Panc1 (cell line): ENCODE results near the gene MLST8.

Experiments used
- POLR2AphosphoS5 ChIP-seq: IDR thresholded peaks from 2 replicates; pipeline ENCODE4 v1.6.1; 2012; ENCODE audit warnings: mild to moderate bottlenecking, low read depth, low read length, moderate library complexity
- TF ChIP-seq, protein P1 (sequence below): fragments of 450-650 bp; IDR thresholded peaks from 2 replicates; pipeline ENCODE4 v1.5.1; 2017; ENCODE audit warnings: mild to moderate bottlenecking

- no peak for TF ChIP-seq POLR2AphosphoS5
- TF ChIP-seq, protein P1, sequence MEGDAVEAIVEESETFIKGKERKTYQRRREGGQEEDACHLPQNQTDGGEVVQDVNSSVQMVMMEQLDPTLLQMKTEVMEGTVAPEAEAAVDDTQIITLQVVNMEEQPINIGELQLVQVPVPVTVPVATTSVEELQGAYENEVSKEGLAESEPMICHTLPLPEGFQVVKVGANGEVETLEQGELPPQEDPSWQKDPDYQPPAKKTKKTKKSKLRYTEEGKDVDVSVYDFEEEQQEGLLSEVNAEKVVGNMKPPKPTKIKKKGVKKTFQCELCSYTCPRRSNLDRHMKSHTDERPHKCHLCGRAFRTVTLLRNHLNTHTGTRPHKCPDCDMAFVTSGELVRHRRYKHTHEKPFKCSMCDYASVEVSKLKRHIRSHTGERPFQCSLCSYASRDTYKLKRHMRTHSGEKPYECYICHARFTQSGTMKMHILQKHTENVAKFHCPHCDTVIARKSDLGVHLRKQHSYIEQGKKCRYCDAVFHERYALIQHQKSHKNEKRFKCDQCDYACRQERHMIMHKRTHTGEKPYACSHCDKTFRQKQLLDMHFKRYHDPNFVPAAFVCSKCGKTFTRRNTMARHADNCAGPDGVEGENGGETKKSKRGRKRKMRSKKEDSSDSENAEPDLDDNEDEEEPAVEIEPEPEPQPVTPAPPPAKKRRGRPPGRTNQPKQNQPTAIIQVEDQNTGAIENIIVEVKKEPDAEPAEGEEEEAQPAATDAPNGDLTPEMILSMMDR, result no peak
These were observed 26.1 kb upstream of the MLST8 start for GRCh38 chr16:2179107-2179501.
